ENCODE measurements around the gene ANO5. TPM values are rescaled to one million over a fixed set of nuclear protein-coding genes. Genes with fewer than 3 reads are reported as not detected.

ANO5 gene
- total and polyA plus RNA-seq, 2 of the 8 experiments (the other 6 are each of a cell fraction or from before 2014, with no cell fraction given) = 2.6 to 5.0 TPM

DNA sequence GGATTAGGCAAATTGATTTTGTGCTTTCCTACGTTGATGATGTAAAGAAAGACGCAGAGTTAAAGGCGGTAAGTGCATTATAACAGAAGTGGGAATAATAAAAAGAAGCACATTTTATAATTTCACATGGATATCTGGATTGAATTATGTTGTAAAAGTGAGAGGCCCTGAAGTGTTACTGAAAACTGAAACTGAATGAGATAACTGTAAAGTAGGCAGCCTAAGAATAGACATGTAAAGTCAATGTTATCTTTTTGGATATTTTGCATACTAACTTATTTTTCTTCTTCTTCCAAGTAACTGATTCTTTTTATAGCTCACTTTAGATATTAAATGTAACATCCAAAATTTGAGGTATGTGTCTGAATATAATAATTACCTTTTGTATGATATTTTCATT, 28.3 kb downstream of the ANO5 start:
- CTCF ChIA-PET (ENCODE audit: partially characterized antibody) = no interaction called here
- no peaks in the 10 kb centered on the region for H3K79me1 ChIP-seq (ENCODE audit: low read depth, low read length)
- no peaks in the 10 kb centered on the region for H3K27me3 ChIP-seq (replicated peaks in 1 of 4; ENCODE audit: control insufficient read depth in 3 of 4, extremely low read depth in 1 of 4, insufficient read depth in 3 of 4, low read length in 3 of 4)
- H2BK15ac ChIP-seq (ENCODE audit: low read length) = no peak overlapping the region
- no peak overlapping the region for H3K14ac ChIP-seq (ENCODE audit: insufficient read length)
- no peak overlapping the region for H2BK12ac ChIP-seq (ENCODE audit: low read depth, low read length)
- H4K91ac ChIP-seq (replicated peaks; ENCODE audit: insufficient read length, low read length) = no peak overlapping the region
- H4K5ac ChIP-seq (ENCODE audit: insufficient read length, low read depth, low read length) = no peak overlapping the region
- WGBS, 2 experiments (ENCODE audit: extremely low coverage in 1 of 2, insufficient coverage in 1 of 2, insufficient read length in 1 of 2, insufficient replicate concordance in 2 of 2, low coverage in 1 of 2, low lambda C conversion rate in 2 of 2, missing lambda C conversion rate in 1 of 2) = 94% methylated on average over 3 of the region's 3 CpGs; no CpG with 5 or more reads in 1 of the 2 experiments
- no peaks in the 10 kb centered on the region for H3K9me3 ChIP-seq (ENCODE audit: insufficient read depth in 2 of 2, low read depth in 1 of 2, low read length in 1 of 2)
- H3K56ac ChIP-seq (replicated peaks; ENCODE audit: insufficient read length, low read depth, low read length) = no peak overlapping the region
- no peak overlapping the region for H2AFZ ChIP-seq (ENCODE audit: low read length)
- no peak overlapping the region for H4K8ac ChIP-seq (ENCODE audit: extremely low read depth, insufficient read depth, low read length)
- H3K23ac ChIP-seq (ENCODE audit: insufficient read length) = no peak overlapping the region
- H3K79me2 ChIP-seq (ENCODE audit: control insufficient read depth in 1 of 2, insufficient read depth in 2 of 2, low read length in 2 of 2) = no peaks in the 10 kb centered on the region
- DNase-seq (ENCODE audit: low read depth in 1 of 2, low spot score in 2 of 2) (no peak), FAIRE-seq (no peak)
- no peak overlapping the region for H3K4me3 ChIP-seq (ENCODE audit: extremely low read depth in 1 of 4, insufficient read depth in 2 of 4, low read depth in 3 of 4, low read length in 4 of 4)
- no peak overlapping the region for H3K9ac ChIP-seq (replicated peaks in 1 of 4; ENCODE audit: extremely low read depth in 1 of 4, low read depth in 3 of 4, low read length in 3 of 4)
- no peaks in the 10 kb centered on the region for H4K20me1 ChIP-seq (replicated peaks in 1 of 2; ENCODE audit: control insufficient read depth in 1 of 2, insufficient read depth in 2 of 2, low read length in 2 of 2)
- H3K36me3 ChIP-seq (ENCODE audit: control insufficient read depth in 2 of 4, insufficient read depth in 4 of 4, low read length in 3 of 4) = no peaks in the 10 kb centered on the region
- no peak overlapping the region for H3K4ac ChIP-seq (replicated peaks; ENCODE audit: insufficient read length, low read depth, low read length)
- no peak overlapping the region for H2BK20ac ChIP-seq (ENCODE audit: low read length)
- no peak overlapping the region for H3K18ac ChIP-seq (ENCODE audit: extremely low read depth, low read length)
- no peak overlapping the region for H2BK120ac ChIP-seq (replicated peaks; ENCODE audit: low read depth, low read length)
- no peak overlapping the region for H3K4me2 ChIP-seq (ENCODE audit: insufficient read depth in 1 of 2, low read depth in 2 of 2, low read length in 2 of 2)
- no peak overlapping the region for H2BK5ac ChIP-seq (ENCODE audit: low read depth, low read length)
- TF ChIP-seq NANOG (IDR thresholded peaks at IDR 0.05; ENCODE audit: insufficient read depth, low read depth, low read length, poor library complexity, severe bottlenecking) (no peak), EGR1 (IDR thresholded peaks at IDR 0.05; ENCODE audit: borderline replicate concordance, low read depth, low read length) (no peak), NRF1 (IDR thresholded peaks at IDR 0.05; ENCODE audit: low read depth, low read length) (no peak)
- TF ChIP-seq, protein P1, sequence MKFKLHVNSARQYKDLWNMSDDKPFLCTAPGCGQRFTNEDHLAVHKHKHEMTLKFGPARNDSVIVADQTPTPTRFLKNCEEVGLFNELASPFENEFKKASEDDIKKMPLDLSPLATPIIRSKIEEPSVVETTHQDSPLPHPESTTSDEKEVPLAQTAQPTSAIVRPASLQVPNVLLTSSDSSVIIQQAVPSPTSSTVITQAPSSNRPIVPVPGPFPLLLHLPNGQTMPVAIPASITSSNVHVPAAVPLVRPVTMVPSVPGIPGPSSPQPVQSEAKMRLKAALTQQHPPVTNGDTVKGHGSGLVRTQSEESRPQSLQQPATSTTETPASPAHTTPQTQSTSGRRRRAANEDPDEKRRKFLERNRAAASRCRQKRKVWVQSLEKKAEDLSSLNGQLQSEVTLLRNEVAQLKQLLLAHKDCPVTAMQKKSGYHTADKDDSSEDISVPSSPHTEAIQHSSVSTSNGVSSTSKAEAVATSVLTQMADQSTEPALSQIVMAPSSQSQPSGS (IDR thresholded peaks at IDR 0.05; ENCODE audit: low read length) = no peak
- no peak overlapping the region for H2AK5ac ChIP-seq (ENCODE audit: low read depth, low read length)
- no peaks in the 10 kb centered on the region for H3K4me1 ChIP-seq (replicated peaks in 1 of 4; ENCODE audit: control insufficient read depth in 3 of 4, insufficient read depth in 4 of 4, low read length in 3 of 4)
- POLR2A ChIA-PET (ENCODE audit: partially characterized antibody) = no interaction called here
- no peak overlapping the region for H3K27ac ChIP-seq (ENCODE audit: low read depth, low read length)
- no peaks in the 10 kb centered on the region; the same call in 1 of the 2 replicates for H3K23me2 ChIP-seq (ENCODE audit: low read depth, low read length)

Measured in H1 (cell line).